Ovary (tissue), 3 donors: ENCODE measurements around the gene STXBP2.

Source experiments
- CTCF ChIP-seq, 3 donors: fragments of 450-650 bp in 2 of 3; fragments of 200-600 bp in 1 of 3; IDR thresholded peaks; one replicate each; pipeline versions ENCODE4 v1.5.1 to v1.8.0; 2016 to 2022; ENCODE audit warnings: antibody characterized with exemption in 3 of 3, mild to moderate bottlenecking in 1 of 3
- EP300 ChIP-seq: sonication (generic); formaldehyde crosslinking; IDR thresholded peaks from one replicate; pipeline ENCODE4 v1.6.1; 2017; ENCODE audit warnings: antibody characterized with exemption
- donor health status: DM: no; HTN: no; CAD: no.

- TF ChIP-seq EP300 (no peak), CTCF (IDR thresholded peaks at IDR 0.05) (no peak)
These were observed 35.6 kb downstream of the STXBP2 start for GRCh38 chr19:7672522-7672921.
